Prostate gland (tissue), 2 donors: ENCODE data around the gene SLC9A8. TPM values are rescaled to one million over a fixed set of nuclear protein-coding genes. Genes with fewer than 3 reads are reported as not detected.

Source experiments
- DNase-seq: peaks from one replicate; pipeline ENCODE4 v3.0.0-alpha.2; 2019; ENCODE audit warnings: low spot score
- H3K27ac ChIP-seq, 2 donors: fragments of 200-600 bp; sonication (generic); 2 replicates each; pipeline ENCODE4 v1.5.1; 2017 to 2019
- H3K27me3 ChIP-seq: fragments of 200-600 bp; sonication (generic); replicated peaks from 2 replicates; pipeline ENCODE4 v1.5.1; 2019; ENCODE audit not compliant: insufficient read depth
- H3K36me3 ChIP-seq, 2 donors: fragments of 200-600 bp; sonication (generic); 1 replicate in 1 of 2; 2 replicates in 1 of 2; pipeline versions ENCODE4 v1.5.1 to v1.8.1; 2017 to 2019
- H3K4me1 ChIP-seq: fragments of 200-600 bp; sonication (generic); replicated peaks from 2 replicates; pipeline ENCODE4 v1.5.1; 2019
- H3K4me3 ChIP-seq, 2 donors: fragments of 200-600 bp; sonication (generic); 2 replicates each; pipeline ENCODE4 v1.5.1; 2017 to 2019
- H3K9me3 ChIP-seq: fragments of 200-600 bp; sonication (generic); 2 replicates; pipeline ENCODE4 v1.5.1; 2017
- CTCF ChIP-seq, 4 experiments: fragments of 200-600 bp in 2 of 4; fragments of 450-650 bp in 2 of 4; sonication (generic) in 2 of 4; IDR thresholded peaks; 1 replicate in 3 of 4; 2 replicates in 1 of 4; pipeline ENCODE4 v1.5.1; 2016 to 2019; ENCODE audit warnings: antibody characterized with exemption in 4 of 4, mild to moderate bottlenecking in 2 of 4, moderate library complexity in 2 of 4
- POLR2A ChIP-seq: fragments of 450-650 bp; IDR thresholded peaks from one replicate; pipeline ENCODE4 v1.6.1; 2016; ENCODE audit warnings: antibody characterized with exemption, mild to moderate bottlenecking
- POLR2AphosphoS5 ChIP-seq: sonication (generic); formaldehyde crosslinking; IDR thresholded peaks from one replicate; pipeline ENCODE4 v1.6.1; 2017; ENCODE audit warnings: antibody characterized with exemption
- WGBS: methylation state at CpG from one replicate; pipeline ENCODE4 v1.1.5; 2018; 5-methylcytosine and 5-hydroxymethylcytosine counted together
- intact Hi-C: fragments of 100-400 bp; cut with DNase I; formaldehyde crosslinking; loops from one replicate; pipeline ENCODE4 v1.14.2; 2022
- total RNA-seq, 2 donors: library from RNA; depleted of rRNA; stranded (reverse); fragments of >200 nt; gene quantifications; one replicate each; pipeline ENCODE4 v1.1.0, GENCODE V29; 2016

The SLC9A8 gene
- total RNA-seq, 2 donors from 2014 or later = 13.5 to 26.4 TPM

GRCh38 chr20:49935746-49936152, 123.1 kb downstream of the SLC9A8 start:
- peak overlapping the region; percentile 93 to 94 for H3K27ac ChIP-seq
- H3K9me3 ChIP-seq = no peaks in the 10 kb centered on the region
- WGBS = 35% methylated on average over 21 of the region's 21 CpGs
- TF ChIP-seq CTCF (IDR thresholded peaks at IDR 0.05) (no peak), POLR2A (no peak), POLR2AphosphoS5 (no peak)
- H3K36me3 ChIP-seq = no peaks in the 10 kb centered on the region
- no peaks in the 10 kb centered on the region for H3K27me3 ChIP-seq
- DNase-seq = no peak
- peak overlapping the region; percentile 94 to 95 for H3K4me3 ChIP-seq
- H3K4me1 ChIP-seq = peaks cover 19% of the 10 kb centered on the region
- intact Hi-C loops = loop anchor here (1.0 kb wide), 1 partner anchor 20 kb away; the partner anchor contains the start of gene SPATA2

DNA sequence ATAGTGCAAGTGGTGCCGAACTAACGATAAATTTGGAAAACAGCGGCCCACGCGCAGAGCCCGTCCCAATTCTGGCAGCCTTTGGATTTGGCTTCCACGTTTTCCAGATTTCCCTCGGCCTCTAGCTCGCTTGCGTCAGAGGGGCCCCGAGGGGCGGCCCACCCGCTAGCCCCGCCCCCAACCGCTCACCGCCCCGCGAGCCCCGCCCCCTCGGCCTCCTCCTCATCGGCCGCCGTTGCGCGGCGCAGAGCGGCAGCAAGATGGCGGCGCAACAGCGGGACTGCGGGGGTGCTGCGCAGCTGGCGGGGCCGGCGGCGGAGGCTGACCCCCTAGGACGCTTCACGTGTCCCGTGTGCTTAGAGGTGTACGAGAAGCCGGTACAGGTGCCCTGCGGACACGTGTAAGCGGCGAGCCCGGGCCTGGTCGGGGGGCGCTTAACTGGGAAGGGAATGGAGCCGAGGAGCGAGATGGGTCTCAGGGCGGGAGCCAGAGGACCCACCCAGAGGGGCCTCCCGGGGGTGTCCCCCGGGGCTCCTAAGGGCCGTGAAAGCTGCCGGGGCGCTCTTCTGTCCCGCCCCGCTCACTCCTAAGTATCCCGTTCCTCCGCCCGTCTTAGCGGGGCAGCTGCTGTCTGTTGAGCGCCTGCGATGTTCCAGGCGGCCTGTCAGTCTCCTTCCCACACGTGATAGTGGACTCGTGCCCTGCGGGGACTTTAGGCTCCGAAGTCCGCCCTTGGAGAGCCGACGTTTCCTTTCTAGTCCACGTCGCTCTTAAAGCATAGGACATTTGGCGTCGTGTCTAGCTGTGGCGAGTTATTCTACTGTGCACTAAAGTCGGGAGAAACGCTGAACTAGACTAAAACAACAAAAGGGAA, 123.8 kb downstream of the SLC9A8 start, which contains the start of gene RNF114:
Gene RNF114, plus strand, starts transcription at position 245 of the 874 bp plus-strand sequence. Its CDS starts 16 bp downstream, at position 261.
- Histone ChIP-seq H3K9me3 (no peaks in the 10 kb centered on the region), H3K27me3 (no peaks in the 10 kb centered on the region), H3K4me3 (peak within 1 kb of the TSS; percentile 94 to 95), H3K27ac (peak within 1 kb of the TSS; percentile 93 to 94), H3K4me1 (peaks cover 19% of the 10 kb centered on the region), H3K36me3 (no peaks in the 10 kb centered on the region)
- intact Hi-C loops = loop anchor here (1.0 kb wide), 1 partner anchor 21 kb away; the partner anchor contains the start of gene SPATA2
- under 1% methylated on average over 79 of the region's 79 CpGs for WGBS
- peak in 2 of 4 experiments; percentile 9 to 23 for TF ChIP-seq CTCF (IDR thresholded peaks at IDR 0.05)
- peak; percentile 91 for TF ChIP-seq POLR2A
- TF ChIP-seq POLR2AphosphoS5 = peak; percentile 92
- peak; percentile 91 for DNase-seq

GRCh38 chr20:49937027-49937929, 124.7 kb downstream of the SLC9A8 start:
- no peaks in the 10 kb centered on the region for H3K9me3 ChIP-seq
- no peaks in the 10 kb centered on the region for H3K27me3 ChIP-seq
- 12% methylated on average over 12 of the region's 12 CpGs for WGBS
- peak overlapping the region; percentile 93 to 94 for H3K27ac ChIP-seq
- no peak for DNase-seq
- intact Hi-C loops = no loop called here
- TF ChIP-seq POLR2AphosphoS5 (no peak), CTCF (IDR thresholded peaks at IDR 0.05) (no peak), POLR2A (no peak)
- H3K36me3 ChIP-seq = no peaks in the 10 kb centered on the region
- H3K4me1 ChIP-seq = peaks cover 19% of the 10 kb centered on the region
- H3K4me3 ChIP-seq = peak overlapping the region; percentile 94 to 95

GRCh38 chr20:49938173-49939163, 125.8 kb downstream of the SLC9A8 start:
- no peaks in the 10 kb centered on the region for H3K36me3 ChIP-seq
- TF ChIP-seq POLR2A (no peak), CTCF (IDR thresholded peaks at IDR 0.05) (no peak), POLR2AphosphoS5 (no peak)
- 57% methylated on average over 12 of the region's 12 CpGs for WGBS
- H3K27me3 ChIP-seq = no peaks in the 10 kb centered on the region
- no peak for DNase-seq
- peak overlapping the region in 1 of 2 donors; percentile 12 for H3K27ac ChIP-seq
- no peaks in the 10 kb centered on the region for H3K9me3 ChIP-seq
- H3K4me3 ChIP-seq = peak overlapping the region in 1 of 2 donors; percentile 95
- peaks cover 19% of the 10 kb centered on the region for H3K4me1 ChIP-seq
- intact Hi-C loops = no loop called here
